ENCODE data around the gene LRRC8B.

LRRC8B gene

GRCh38 chr1:89630048-89630447, 105.4 kb downstream of the LRRC8B start:
- no peak for DNase-seq

GRCh38 chr1:89631816-89632656, 107.4 kb downstream of the LRRC8B start:
- no peak for TF ChIP-seq GATA1 (IDR thresholded peaks at IDR 0.05; ENCODE audit: low read depth, low read length)
- no peak for TF ChIP-seq POLR2A (IDR thresholded peaks at IDR 0.05; ENCODE audit: low read length)
- DNase-seq = no peak

More at GRCh38 chr1:89630048-89630447, 105.4 kb downstream of the LRRC8B start:
- TF ChIP-seq POLR2A (IDR thresholded peaks at IDR 0.05; ENCODE audit: low read length) = no peak
- TF ChIP-seq GATA1 (IDR thresholded peaks at IDR 0.05; ENCODE audit: low read depth, low read length) = no peak

GRCh38 chr1:89632657-89633247, 108.1 kb downstream of the LRRC8B start, which contains the start of gene LRRC8C:
TSS of gene LRRC8C (plus strand) at chr1:89633120. CDS start at chr1:89686474, 53,354 bp downstream.
- TF ChIP-seq GATA1 (IDR thresholded peaks at IDR 0.05; ENCODE audit: low read depth, low read length) (no peak), POLR2A (IDR thresholded peaks at IDR 0.05; ENCODE audit: low read length) (no peak)
- peak; percentile 86 to 92 for DNase-seq

GRCh38 chr1:89633248-89633799, 108.7 kb downstream of the LRRC8B start:
- peak; percentile 85 to 87 for DNase-seq
- TF ChIP-seq GATA1 (IDR thresholded peaks at IDR 0.05; ENCODE audit: low read depth, low read length) (no peak), POLR2A (IDR thresholded peaks at IDR 0.05; ENCODE audit: low read length) (peak; percentile 67)

- DNase-seq = peak; percentile 40 to 65
- TF ChIP-seq POLR2A (IDR thresholded peaks at IDR 0.05; ENCODE audit: low read length) (no peak), GATA1 (IDR thresholded peaks at IDR 0.05; ENCODE audit: low read depth, low read length) (no peak)
These were observed 109.4 kb downstream of the LRRC8B start for GRCh38 chr1:89633800-89634625.

GRCh38 chr1:89635825-89636815, 111.5 kb downstream of the LRRC8B start:
- DNase-seq = peak in 1 of 2 experiments; percentile 25
- TF ChIP-seq GATA1 (IDR thresholded peaks at IDR 0.05; ENCODE audit: low read depth, low read length) = no peak
- TF ChIP-seq POLR2A (IDR thresholded peaks at IDR 0.05; ENCODE audit: low read length) = no peak

- DNase-seq = no peak
- no peak for TF ChIP-seq GATA1 (IDR thresholded peaks at IDR 0.05; ENCODE audit: low read depth, low read length)
- TF ChIP-seq POLR2A (IDR thresholded peaks at IDR 0.05; ENCODE audit: low read length) = no peak
These were observed 112.9 kb downstream of the LRRC8B start for GRCh38 chr1:89637496-89637895.

GRCh38 chr1:89640440-89640839, 115.8 kb downstream of the LRRC8B start:
- TF ChIP-seq GATA1 (IDR thresholded peaks at IDR 0.05; ENCODE audit: low read depth, low read length) (no peak), POLR2A (IDR thresholded peaks at IDR 0.05; ENCODE audit: low read length) (no peak)
- peak; percentile 17 to 56 for DNase-seq

- DNase-seq = no peak
- TF ChIP-seq GATA1 (IDR thresholded peaks at IDR 0.05; ENCODE audit: low read depth, low read length) = no peak
- no peak for TF ChIP-seq POLR2A (IDR thresholded peaks at IDR 0.05; ENCODE audit: low read length)
These were observed 117.2 kb downstream of the LRRC8B start for GRCh38 chr1:89641781-89642180.

- TF ChIP-seq POLR2A (IDR thresholded peaks at IDR 0.05; ENCODE audit: low read length) (no peak), GATA1 (IDR thresholded peaks at IDR 0.05; ENCODE audit: low read depth, low read length) (no peak)
- DNase-seq = no peak
These were observed 118.9 kb downstream of the LRRC8B start for GRCh38 chr1:89643577-89643976.

GRCh38 chr1:89644119-89644814, 119.6 kb downstream of the LRRC8B start:
- DNase-seq = no peak
- TF ChIP-seq GATA1 (IDR thresholded peaks at IDR 0.05; ENCODE audit: low read depth, low read length) (no peak), POLR2A (IDR thresholded peaks at IDR 0.05; ENCODE audit: low read length) (no peak)

- TF ChIP-seq GATA1 (IDR thresholded peaks at IDR 0.05; ENCODE audit: low read depth, low read length) = no peak
- TF ChIP-seq POLR2A (IDR thresholded peaks at IDR 0.05; ENCODE audit: low read length) = no peak
- no peak for DNase-seq
These were observed 121.6 kb downstream of the LRRC8B start for GRCh38 chr1:89646259-89646658.

All from erythroblast (primary cell).